Measurements from ENCODE around the gene SEC31B.

DNA sequence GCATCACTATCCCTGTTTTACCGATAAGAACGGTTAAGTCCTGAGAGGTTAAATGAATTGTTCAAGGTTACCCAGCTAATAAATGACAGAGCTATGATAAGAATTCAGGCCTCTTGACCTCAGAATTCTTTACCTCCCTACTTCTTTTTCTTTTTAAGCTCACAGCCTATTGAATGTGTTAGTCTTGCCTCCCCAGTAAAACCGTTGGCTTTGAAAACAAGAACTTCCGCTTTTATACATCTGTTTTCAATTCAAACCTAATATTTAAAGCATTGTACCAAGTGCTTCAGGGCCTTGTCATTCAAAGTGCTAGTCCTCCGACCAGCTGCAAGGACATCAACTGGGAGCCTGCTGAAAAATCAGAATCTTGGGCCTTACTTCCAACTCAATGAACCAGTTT is 15.6 kb downstream of the SEC31B start:
- no peak for TF ChIP-seq SP1 (IDR thresholded peaks at IDR 0.05)
- TF ChIP-seq FOXM1 (IDR thresholded peaks at IDR 0.05; ENCODE audit: borderline replicate concordance) = no peak
- TF ChIP-seq ELF4 (IDR thresholded peaks at IDR 0.05) = no peak
- TF ChIP-seq CTBP1 (IDR thresholded peaks at IDR 0.05; ENCODE audit: borderline replicate concordance) = no peak
- TF ChIP-seq BHLHE40 (IDR thresholded peaks at IDR 0.05; ENCODE audit: borderline replicate concordance) = no peak
- TF ChIP-seq NFRKB (IDR thresholded peaks at IDR 0.05) = no peak
- TF ChIP-seq TARDBP (IDR thresholded peaks at IDR 0.05) = no peak
- TF ChIP-seq ZNF384 (IDR thresholded peaks at IDR 0.05) = no peak
- TF ChIP-seq FOXA1 (IDR thresholded peaks at IDR 0.05) = no peak
- TF ChIP-seq FOXK2 (IDR thresholded peaks at IDR 0.05) = no peak
- no peak for TF ChIP-seq SUZ12 (IDR thresholded peaks at IDR 0.05)
